Memory B cell (primary cell): Measurements from ENCODE around the gene RALGAPA1.

Source experiments
- ATAC-seq: fragments of 150-1000 bp; cut with Tn5 transposase; 2 replicates; pipeline ENCODE4 v1.10.0; 2021; ENCODE audit warnings: low read depth, mild to moderate bottlenecking, moderate library complexity
- DNase-seq, 2 donors: peaks; one replicate each; pipeline ENCODE4 v3.0.0; 2022; ENCODE audit warnings: low spot score in 2 of 2
- H3K27ac Mint-ChIP-seq: one replicate; pipeline ENCODE4 v1.8.0; 2022; ENCODE audit warnings: mild to moderate bottlenecking, moderate library complexity, mixed read lengths
- H3K27me3 Mint-ChIP-seq: one replicate; pipeline ENCODE4 v1.8.0; 2022; ENCODE audit warnings: mixed read lengths
- H3K36me3 Mint-ChIP-seq: one replicate; pipeline ENCODE4 v1.8.0; 2022; ENCODE audit warnings: mild to moderate bottlenecking, mixed read lengths
- H3K4me1 Mint-ChIP-seq: one replicate; pipeline ENCODE4 v1.8.0; 2022; ENCODE audit warnings: mixed read lengths
- H3K4me3 Mint-ChIP-seq: one replicate; pipeline ENCODE4 v1.8.0; 2022; ENCODE audit warnings: mild to moderate bottlenecking, moderate library complexity, mixed read lengths
- H3K9me3 Mint-ChIP-seq: one replicate; pipeline ENCODE4 v1.8.0; 2022; ENCODE audit warnings: mixed read lengths

Gene RALGAPA1

DNA sequence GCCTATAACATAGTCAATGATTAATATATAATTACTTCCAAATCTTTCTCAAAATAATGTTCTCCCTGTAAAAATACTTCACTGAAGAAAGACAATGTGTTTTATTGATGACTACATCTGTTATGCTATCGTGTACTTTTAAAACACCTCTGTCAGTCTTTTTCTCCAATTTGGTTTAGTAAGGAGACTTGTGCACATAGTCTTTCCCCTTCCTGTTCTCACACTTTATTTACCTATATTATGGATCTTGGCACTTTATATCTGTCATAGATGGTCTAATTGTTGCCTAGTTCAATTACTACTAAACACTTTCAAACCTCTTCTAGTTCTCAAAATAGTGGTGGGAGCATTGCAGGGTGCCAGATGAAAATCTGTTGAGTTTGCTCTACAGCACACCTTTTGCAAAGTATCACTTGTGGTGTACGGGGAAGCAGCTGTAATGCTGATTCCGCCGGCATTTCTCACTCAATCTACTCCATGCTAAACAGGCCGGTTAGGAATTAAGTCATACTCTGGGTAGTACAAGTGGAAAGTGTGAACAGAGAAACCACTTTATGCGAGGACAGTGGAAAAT lies 276.2 kb downstream of the RALGAPA1 start:
- H3K36me3 Mint-ChIP-seq: peaks cover 1% of the 10 kb centered on the region
- no peak for ATAC-seq
- peaks cover 6% of the 10 kb centered on the region for H3K4me1 Mint-ChIP-seq
- H3K27ac Mint-ChIP-seq: no peak overlapping the region
- peak overlapping the region; percentile 80 for H3K4me3 Mint-ChIP-seq
- DNase-seq: no peak
- no peaks in the 10 kb centered on the region for H3K9me3 Mint-ChIP-seq
- H3K27me3 Mint-ChIP-seq: peaks cover 18% of the 10 kb centered on the region

DNA sequence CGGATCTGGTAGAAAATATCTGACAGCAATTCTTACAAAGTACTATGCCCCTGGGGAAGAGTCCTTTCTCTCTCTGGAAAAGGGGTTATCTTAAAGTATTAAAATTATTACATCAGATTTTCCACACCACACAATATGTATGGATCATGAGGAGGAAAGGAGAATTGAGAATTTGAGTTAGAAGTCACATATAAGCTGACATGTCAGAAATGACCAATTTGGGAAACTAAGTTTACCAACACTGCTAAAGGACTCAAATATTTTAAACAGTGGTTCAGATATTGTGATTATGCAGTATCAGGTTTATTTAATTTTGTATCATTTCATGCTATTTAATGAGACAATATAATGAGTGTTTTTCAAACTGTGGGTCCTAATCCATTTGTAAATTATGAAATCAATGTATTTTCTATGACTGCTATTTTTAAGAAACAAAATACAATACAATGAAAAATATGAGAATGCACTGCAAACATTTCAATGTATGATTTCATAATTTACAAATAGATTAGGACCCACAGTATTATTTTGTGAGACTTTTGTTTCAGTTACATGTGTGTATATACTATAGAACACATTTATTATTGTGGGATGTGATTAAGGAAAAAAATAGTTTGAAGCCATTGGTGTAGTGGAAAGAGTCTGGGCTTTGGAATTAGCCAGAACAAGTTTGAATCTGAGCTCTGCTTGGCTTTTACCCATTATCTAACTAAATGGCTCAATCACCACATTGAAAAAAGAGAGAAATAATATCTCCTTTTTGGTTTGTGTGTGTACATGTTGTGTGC lies 276.9 kb downstream of the RALGAPA1 start:
- H3K9me3 Mint-ChIP-seq: no peaks in the 10 kb centered on the region
- no peak overlapping the region for H3K27ac Mint-ChIP-seq
- peaks cover 6% of the 10 kb centered on the region for H3K4me1 Mint-ChIP-seq
- peaks cover 18% of the 10 kb centered on the region for H3K27me3 Mint-ChIP-seq
- ATAC-seq (no peak), DNase-seq (no peak)
- H3K4me3 Mint-ChIP-seq: no peak overlapping the region
- H3K36me3 Mint-ChIP-seq: no peaks in the 10 kb centered on the region

DNA sequence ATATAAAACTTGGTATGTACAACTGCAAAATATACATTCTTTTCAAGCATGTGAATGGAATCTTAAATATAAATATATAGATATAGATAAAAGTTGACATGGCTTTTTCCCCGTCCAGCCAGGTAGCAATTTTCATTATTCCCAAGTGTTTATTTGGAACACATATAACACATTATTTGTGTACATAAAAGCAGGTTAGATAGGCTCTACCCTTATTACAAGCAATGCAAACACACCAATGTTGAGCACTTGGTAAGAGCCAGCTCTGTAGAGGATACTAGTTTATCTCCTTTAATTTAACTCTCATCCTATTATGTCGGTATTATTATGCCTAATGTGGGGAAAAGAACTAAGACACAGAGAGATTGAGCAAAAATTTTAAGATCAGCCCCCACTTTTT lies 282.1 kb downstream of the RALGAPA1 start:
- Mint-ChIP-seq H3K36me3 (no peaks in the 10 kb centered on the region), H3K27ac (no peak overlapping the region), H3K27me3 (peaks cover 9% of the 10 kb centered on the region), H3K9me3 (no peaks in the 10 kb centered on the region), H3K4me3 (no peak overlapping the region), H3K4me1 (no peaks in the 10 kb centered on the region)
- ATAC-seq (no peak), DNase-seq (no peak)

DNA sequence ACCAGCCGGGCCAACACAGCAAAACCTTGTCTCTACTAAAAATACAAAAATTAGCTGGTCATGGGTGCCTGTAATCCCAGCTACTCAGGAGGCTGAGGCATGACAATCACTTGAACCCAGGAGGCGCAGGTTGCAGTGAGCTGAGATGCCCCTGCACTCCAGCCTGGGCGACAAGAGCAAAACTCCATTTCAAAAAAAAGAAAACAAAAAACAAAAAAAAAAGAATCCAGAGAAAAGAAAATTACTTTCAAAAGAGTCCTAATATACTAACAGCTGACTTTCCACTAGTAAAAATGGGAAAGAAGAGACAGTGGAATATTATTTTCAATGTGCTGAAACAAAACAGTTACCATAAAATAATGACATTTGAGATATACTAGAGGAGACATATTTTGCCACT lies 283.4 kb downstream of the RALGAPA1 start:
- H3K36me3 Mint-ChIP-seq: no peaks in the 10 kb centered on the region
- no peak for DNase-seq

DNA sequence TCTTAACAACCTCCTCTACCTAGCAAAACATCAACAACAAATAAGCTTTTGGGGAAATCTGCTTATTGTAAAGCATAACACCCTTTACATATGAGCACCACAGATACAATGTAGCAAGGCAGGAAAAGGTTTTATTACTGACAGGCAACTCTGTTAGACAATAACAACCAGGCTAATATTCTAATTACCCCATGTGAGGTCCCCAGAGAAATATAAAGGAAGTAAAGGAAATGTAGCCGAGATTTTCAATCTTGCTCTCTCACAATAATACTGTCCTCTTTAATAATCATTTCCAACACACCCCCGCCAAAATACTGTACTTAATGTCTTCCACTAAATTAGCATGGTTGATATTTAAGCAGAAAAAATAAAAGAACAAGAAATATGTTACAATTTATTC lies 289.1 kb downstream of the RALGAPA1 start:
- ATAC-seq: no peak
- Mint-ChIP-seq H3K27me3 (no peaks in the 10 kb centered on the region), H3K9me3 (no peaks in the 10 kb centered on the region), H3K36me3 (no peaks in the 10 kb centered on the region), H3K4me1 (no peaks in the 10 kb centered on the region), H3K27ac (no peak overlapping the region), H3K4me3 (no peak overlapping the region)
- DNase-seq: no peak

More for the DNA sequence above, 283.4 kb downstream of the RALGAPA1 start:
- Mint-ChIP-seq H3K27ac (no peak overlapping the region), H3K4me1 (no peaks in the 10 kb centered on the region), H3K4me3 (no peak overlapping the region), H3K9me3 (no peaks in the 10 kb centered on the region), H3K27me3 (peaks cover 9% of the 10 kb centered on the region)
- ATAC-seq: no peak

DNA sequence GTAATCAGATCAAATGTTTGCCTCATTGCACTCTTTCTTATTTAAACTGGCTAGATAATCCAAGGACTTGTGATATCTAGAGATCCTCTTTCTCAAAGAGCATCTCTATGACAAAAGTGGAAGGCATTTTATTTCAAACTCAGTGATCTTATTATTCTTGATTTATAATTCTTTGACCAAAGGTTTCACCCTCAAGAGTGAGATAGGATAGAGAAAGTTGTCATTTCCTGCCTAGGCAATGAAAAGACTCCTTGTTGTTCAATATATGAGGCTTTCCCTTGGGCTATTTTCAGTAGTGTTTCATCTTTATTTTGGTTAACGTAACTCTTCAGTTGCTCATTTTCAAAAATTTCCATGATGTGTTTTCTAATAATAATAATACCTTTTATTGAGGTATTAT lies 293.2 kb downstream of the RALGAPA1 start:
- Mint-ChIP-seq H3K4me3 (no peak overlapping the region), H3K27me3 (no peaks in the 10 kb centered on the region), H3K27ac (no peak overlapping the region), H3K4me1 (no peaks in the 10 kb centered on the region), H3K9me3 (no peaks in the 10 kb centered on the region), H3K36me3 (no peaks in the 10 kb centered on the region)
- no peak for DNase-seq
- ATAC-seq: no peak

DNA sequence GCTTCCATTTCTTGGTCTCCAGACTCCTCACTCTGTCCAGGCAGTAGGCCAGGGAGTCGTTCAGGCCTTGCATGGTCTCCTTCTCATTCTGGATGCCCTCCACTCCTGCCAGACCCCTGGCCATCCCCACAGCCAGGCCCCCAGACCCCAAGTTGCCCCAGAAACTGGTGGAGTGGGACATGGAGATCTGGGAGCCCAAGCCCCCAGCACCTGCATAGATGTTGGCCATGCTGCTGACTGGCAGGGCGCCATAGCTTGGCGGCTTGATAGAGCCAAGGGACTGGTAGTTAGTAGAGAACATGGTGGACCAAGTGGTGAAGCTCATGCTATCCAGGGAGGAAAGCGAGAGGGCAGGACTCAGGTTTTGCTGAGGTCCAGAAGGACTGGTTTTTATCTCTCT lies 296.3 kb downstream of the RALGAPA1 start:
- ATAC-seq: no peak
- H3K4me1 Mint-ChIP-seq: no peaks in the 10 kb centered on the region
- no peak for DNase-seq
- H3K9me3 Mint-ChIP-seq: no peaks in the 10 kb centered on the region
- no peaks in the 10 kb centered on the region for H3K27me3 Mint-ChIP-seq
- H3K4me3 Mint-ChIP-seq: no peak overlapping the region
- H3K36me3 Mint-ChIP-seq: no peaks in the 10 kb centered on the region
- H3K27ac Mint-ChIP-seq: no peak overlapping the region

DNA sequence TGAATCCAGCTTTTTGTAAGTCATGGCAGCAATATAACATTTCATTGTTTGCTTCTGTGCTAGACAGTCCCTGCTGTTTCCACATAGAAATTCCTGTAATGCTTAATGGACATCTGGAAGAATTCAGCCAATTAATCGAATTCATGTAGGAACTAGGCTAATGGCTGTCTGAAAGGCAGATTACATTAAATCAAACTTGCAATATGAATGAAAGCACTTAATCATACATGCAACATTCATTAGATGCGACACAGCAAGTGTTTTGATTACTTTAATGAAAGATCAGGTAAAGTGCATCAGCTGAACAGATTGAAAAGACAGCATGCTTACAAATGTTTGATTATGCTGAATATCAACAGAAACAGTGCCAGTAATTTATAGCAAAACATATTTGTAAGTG lies 299.2 kb downstream of the RALGAPA1 start:
- no peak for ATAC-seq
- Mint-ChIP-seq H3K4me3 (no peak overlapping the region), H3K27me3 (no peaks in the 10 kb centered on the region), H3K36me3 (no peaks in the 10 kb centered on the region), H3K9me3 (no peaks in the 10 kb centered on the region), H3K27ac (no peak overlapping the region), H3K4me1 (no peaks in the 10 kb centered on the region)
- DNase-seq: no peak

DNA sequence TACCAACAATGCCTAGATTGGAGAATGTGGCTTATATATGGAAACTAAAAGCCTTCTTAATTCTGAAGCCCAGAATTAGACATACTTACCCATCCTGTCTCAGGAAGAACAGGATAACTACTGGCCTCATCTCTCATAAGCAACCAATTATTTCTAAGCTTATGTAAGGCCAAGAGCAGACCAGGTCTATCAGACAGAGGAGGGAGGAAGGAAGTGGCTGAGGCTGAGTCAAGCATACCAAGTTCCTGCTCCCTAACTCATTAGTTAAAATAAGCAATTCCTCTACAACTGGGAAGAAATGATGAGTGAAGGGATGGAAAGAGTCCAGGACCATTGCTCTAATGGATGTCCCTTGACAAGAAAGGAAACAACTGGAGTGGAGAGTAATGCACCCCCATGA lies 302.2 kb downstream of the RALGAPA1 start:
- Mint-ChIP-seq H3K4me3 (no peak overlapping the region), H3K9me3 (no peaks in the 10 kb centered on the region), H3K36me3 (no peaks in the 10 kb centered on the region), H3K27me3 (peaks cover 3% of the 10 kb centered on the region), H3K4me1 (no peaks in the 10 kb centered on the region), H3K27ac (no peak overlapping the region)
- no peak for ATAC-seq
- DNase-seq: no peak

DNA sequence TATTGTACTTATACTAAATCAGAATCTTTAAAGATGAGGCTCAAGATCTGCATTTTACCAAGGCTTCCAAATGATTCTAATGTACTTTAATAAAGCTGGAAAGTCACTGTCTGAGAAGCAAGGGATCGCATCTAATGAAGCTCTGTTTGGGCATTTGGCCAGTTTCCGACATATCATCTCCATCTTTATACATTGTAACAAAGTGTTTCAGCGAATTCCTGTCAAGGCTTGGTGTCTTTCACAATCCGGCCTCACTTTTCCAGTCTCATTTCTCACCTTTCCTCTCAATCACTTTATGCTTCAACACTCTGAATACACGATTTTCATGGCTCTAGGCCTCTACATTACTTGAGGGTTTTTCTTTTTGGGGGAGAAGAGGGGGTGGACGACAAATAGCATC lies 302.6 kb downstream of the RALGAPA1 start:
- Mint-ChIP-seq H3K27me3 (peaks cover 3% of the 10 kb centered on the region), H3K27ac (no peak overlapping the region), H3K9me3 (no peaks in the 10 kb centered on the region), H3K4me1 (no peaks in the 10 kb centered on the region), H3K36me3 (no peaks in the 10 kb centered on the region), H3K4me3 (no peak overlapping the region)
- DNase-seq (no peak), ATAC-seq (no peak)

DNA sequence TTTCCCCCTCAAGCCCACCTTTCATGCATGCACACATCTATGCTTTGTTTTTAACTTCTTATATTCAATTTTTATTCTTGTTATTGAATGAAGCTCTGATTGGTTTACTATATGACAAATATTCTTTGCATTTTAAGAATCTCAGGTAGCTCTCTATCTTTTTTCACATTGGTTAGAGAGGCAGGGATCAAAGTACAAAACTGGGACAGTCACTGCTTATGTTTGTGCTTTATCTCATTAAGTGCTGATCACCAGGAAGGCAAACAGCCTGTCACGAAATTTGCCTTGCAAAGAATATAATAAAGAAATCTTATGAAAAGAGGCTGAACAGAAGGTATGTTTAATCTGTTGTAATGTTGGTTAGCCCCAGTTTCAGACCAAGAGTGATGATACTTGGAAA lies 304.8 kb downstream of the RALGAPA1 start:
- H3K9me3 Mint-ChIP-seq: no peaks in the 10 kb centered on the region
- no peaks in the 10 kb centered on the region for H3K4me1 Mint-ChIP-seq
- no peaks in the 10 kb centered on the region for H3K36me3 Mint-ChIP-seq
- no peak overlapping the region for H3K4me3 Mint-ChIP-seq
- DNase-seq (no peak), ATAC-seq (no peak)
- H3K27ac Mint-ChIP-seq: no peak overlapping the region
- peaks cover 3% of the 10 kb centered on the region for H3K27me3 Mint-ChIP-seq

DNA sequence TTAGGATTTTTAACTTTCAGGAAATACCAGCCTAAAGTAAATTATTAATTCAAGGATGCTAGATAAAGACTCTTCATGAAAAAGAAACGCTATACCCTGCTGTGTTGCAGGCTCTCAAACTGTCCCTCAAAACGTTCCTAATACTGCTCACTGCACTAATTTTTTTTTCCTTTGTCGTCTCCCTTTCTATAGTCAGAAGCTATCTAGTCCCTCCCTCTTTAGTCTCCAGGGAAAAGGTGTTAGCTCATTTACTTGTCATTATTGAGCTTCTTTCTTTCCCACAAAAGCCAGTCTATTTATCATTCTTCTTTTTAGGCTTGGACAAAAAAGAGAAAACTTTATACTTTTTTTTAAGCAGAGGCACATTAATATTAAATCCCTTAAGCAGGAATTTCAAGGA lies 305.4 kb downstream of the RALGAPA1 start:
- DNase-seq (no peak), ATAC-seq (no peak)
- Mint-ChIP-seq H3K36me3 (no peaks in the 10 kb centered on the region), H3K4me3 (no peak overlapping the region), H3K4me1 (no peaks in the 10 kb centered on the region), H3K27me3 (peaks cover 3% of the 10 kb centered on the region), H3K9me3 (no peaks in the 10 kb centered on the region), H3K27ac (no peak overlapping the region)

DNA sequence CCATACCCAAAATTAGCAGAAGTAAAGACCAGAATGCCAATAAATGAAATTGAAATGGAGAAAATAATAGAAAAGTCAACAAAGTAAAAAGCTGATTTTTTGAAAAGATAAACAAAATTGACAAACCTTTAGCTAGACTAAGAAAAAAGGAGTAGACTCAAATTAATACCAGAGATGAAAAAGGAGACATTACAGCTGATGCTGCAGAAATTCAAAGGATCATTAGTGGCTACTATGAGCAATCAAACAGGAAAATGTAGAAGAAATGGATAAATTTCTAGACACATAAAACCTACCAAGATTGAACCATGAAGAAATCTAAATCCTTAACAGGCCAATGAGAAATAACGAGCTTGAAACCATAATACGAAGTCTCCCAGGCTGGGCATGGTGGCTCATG lies 309.9 kb downstream of the RALGAPA1 start:
- H3K27me3 Mint-ChIP-seq: peaks cover 11% of the 10 kb centered on the region
- no peak overlapping the region for H3K4me3 Mint-ChIP-seq
- no peaks in the 10 kb centered on the region for H3K9me3 Mint-ChIP-seq

DNA sequence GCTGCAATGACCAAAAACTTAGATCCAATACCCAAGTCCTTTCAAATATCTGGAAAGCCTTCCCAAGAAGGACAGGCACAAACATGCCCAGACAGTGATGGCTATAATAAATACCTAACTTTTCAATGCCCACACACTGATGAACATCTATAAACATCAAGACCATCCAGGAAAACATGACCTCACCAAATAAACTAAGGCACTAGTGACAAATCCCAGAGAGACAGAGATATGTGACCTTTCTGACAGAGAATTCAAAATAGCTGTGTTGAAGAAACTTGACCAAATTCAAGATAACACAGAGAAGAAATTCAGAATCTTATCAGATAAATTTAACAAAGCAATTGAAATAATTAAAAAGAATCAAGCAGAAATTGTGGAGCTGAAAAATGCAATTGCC lies 313.8 kb downstream of the RALGAPA1 start:
- DNase-seq (no peak), ATAC-seq (no peak)
- H3K27me3 Mint-ChIP-seq: peaks cover 14% of the 10 kb centered on the region
- peaks cover 8% of the 10 kb centered on the region for H3K9me3 Mint-ChIP-seq
- H3K36me3 Mint-ChIP-seq: peaks cover 2% of the 10 kb centered on the region
- no peak overlapping the region for H3K4me3 Mint-ChIP-seq
- no peak overlapping the region for H3K27ac Mint-ChIP-seq
- H3K4me1 Mint-ChIP-seq: no peaks in the 10 kb centered on the region

More for the DNA sequence above, 309.9 kb downstream of the RALGAPA1 start:
- no peak overlapping the region for H3K27ac Mint-ChIP-seq
- ATAC-seq: no peak
- no peaks in the 10 kb centered on the region for H3K36me3 Mint-ChIP-seq
- no peaks in the 10 kb centered on the region for H3K4me1 Mint-ChIP-seq
- DNase-seq: no peak

DNA sequence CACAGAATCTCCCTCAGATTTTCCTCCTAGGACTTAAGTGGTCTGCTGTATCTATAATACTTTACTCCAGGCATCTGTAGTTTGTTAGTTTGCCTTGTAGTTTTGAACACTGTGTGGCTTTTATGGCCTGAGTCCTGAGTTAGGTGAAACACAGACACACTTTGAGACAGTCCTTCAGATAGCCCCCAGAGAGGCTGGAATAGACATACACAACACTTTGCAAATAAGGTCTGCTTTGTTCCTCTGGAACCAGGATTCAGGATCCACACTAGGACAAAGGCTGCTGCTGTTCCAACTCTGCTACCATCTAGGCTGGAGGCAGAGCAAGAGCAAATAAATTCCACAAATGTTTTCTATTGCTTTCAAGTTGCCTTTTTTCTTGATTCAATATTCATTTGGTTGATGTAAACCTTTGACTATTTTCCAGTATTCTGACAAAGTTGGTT lies 316.5 kb downstream of the RALGAPA1 start:
- Mint-ChIP-seq H3K9me3 (peaks cover 8% of the 10 kb centered on the region), H3K36me3 (peaks cover 2% of the 10 kb centered on the region), H3K4me3 (no peak overlapping the region), H3K27ac (no peak overlapping the region), H3K4me1 (no peaks in the 10 kb centered on the region), H3K27me3 (peaks cover 12% of the 10 kb centered on the region)
- DNase-seq (no peak), ATAC-seq (no peak)
